A673 (cell line): ENCODE results near the gene RPL37. TPM values are rescaled to one million over a fixed set of nuclear protein-coding genes. Genes with fewer than 3 reads are reported as not detected.

Experiments
- BruUV-seq: library from RNA; stranded (reverse); fragments of 400-500 nt; replicated peaks from 2 replicates; lab custom pipeline; 2021; lab: Mats Ljungman, UMichigan
- CTCF ChIA-PET: fragments of 300-600 bp; sonication (Branson Sonifier 250); formaldehyde crosslinking; loops from one replicate; lab custom pipeline; 2022; ENCODE audit warnings: antibody characterized with exemption; lab: Charles Lee
- POLR2A ChIA-PET: fragments of 300-600 bp; sonication (Branson Sonifier 250); formaldehyde crosslinking; loops from one replicate; lab custom pipeline; 2022; ENCODE audit warnings: antibody characterized with exemption; ENCODE audit not compliant: low non-redundant PET; lab: Charles Lee
- DNase-seq: peaks from one replicate; pipeline ENCODE4 v3.0.0-alpha.2; 2015; ENCODE audit warnings: low spot score
- H3K27ac ChIP-seq: fragments of 200-600 bp; sonication (generic); 2 replicates; pipeline ENCODE4 v1.5.1; 2016; ENCODE audit warnings: mixed run types, low read depth, mild to moderate bottlenecking, mixed read lengths, antibody characterized with exemption, low read length; ENCODE audit not compliant: poor library complexity, severe bottlenecking
- H3K27me3 ChIP-seq: fragments of 200-600 bp; sonication (generic); replicated peaks from 2 replicates; pipeline ENCODE4 v1.6.1; 2017; ENCODE audit warnings: mixed run types, low read depth, mild to moderate bottlenecking, mixed read lengths, antibody characterized with exemption, low read length; ENCODE audit not compliant: insufficient read depth, poor library complexity
- H3K36me3 ChIP-seq: fragments of 200-600 bp; sonication (generic); 2 replicates; pipeline ENCODE4 v1.6.1; 2016; ENCODE audit warnings: mixed run types, mild to moderate bottlenecking, mixed read lengths, antibody characterized with exemption, low read length; ENCODE audit not compliant: insufficient read depth, poor library complexity, severe bottlenecking
- H3K4me1 ChIP-seq: fragments of 200-600 bp; sonication (generic); 2 replicates; pipeline ENCODE4 v1.6.1; 2017; ENCODE audit warnings: mixed run types, mild to moderate bottlenecking, mixed read lengths, antibody characterized with exemption, low read length; ENCODE audit not compliant: insufficient read depth, poor library complexity, severe bottlenecking
- H3K4me3 ChIP-seq: fragments of 200-600 bp; sonication (generic); 2 replicates; pipeline ENCODE4 v1.5.1; 2016; ENCODE audit warnings: low read depth, mixed run types, mild to moderate bottlenecking, mixed read lengths, low read length; ENCODE audit not compliant: poor library complexity, severe bottlenecking
- H3K9me3 ChIP-seq: fragments of 200-600 bp; sonication (generic); 2 replicates; pipeline ENCODE4 v1.6.1; 2016; ENCODE audit warnings: mixed run types, low read depth, mild to moderate bottlenecking, mixed read lengths, antibody characterized with exemption, low read length; ENCODE audit not compliant: poor library complexity, severe bottlenecking
- CTCF ChIP-seq: fragments of 300-800, 200-600 bp; sonication (generic); conservative IDR thresholded peaks from 2 replicates; pipeline ENCODE4 v1.5.1; 2017; ENCODE audit warnings: low read depth, mild to moderate bottlenecking, antibody characterized with exemption, low read length, moderate library complexity, mixed read lengths
- EZH2 ChIP-seq: fragments of 200-600 bp; sonication (generic); IDR thresholded peaks from 2 replicates; pipeline ENCODE4 v1.6.1; 2017; ENCODE audit warnings: borderline replicate concordance, low read depth, mild to moderate bottlenecking, mixed read lengths, antibody characterized with exemption, low read length; ENCODE audit not compliant: poor library complexity, severe bottlenecking
- intact Hi-C: fragments of 100-400 bp; cut with micrococcal nuclease; formaldehyde crosslinking; loops from one replicate; pipeline ENCODE4 v1.10.0; 2022; ENCODE audit not compliant: unreplicated experiment
- total RNA-seq: library from RNA; stranded (reverse); gene quantifications from 2 replicates; pipeline ENCODE4 v1.2.3, GENCODE V29; 2021

Gene RPL37
- total RNA-seq, 1 experiment from 2014 or later: 1,502 TPM

GRCh38 chr5:40780858-40781257 lies 54.2 kb downstream of the RPL37 start:
- intact Hi-C loops: no loop called here
- H3K27me3 ChIP-seq: no peaks in the 10 kb centered on the region
- H3K36me3 ChIP-seq: peaks cover 12% of the 10 kb centered on the region
- peak overlapping the region; percentile 41 for H3K27ac ChIP-seq
- H3K4me3 ChIP-seq: no peak overlapping the region
- POLR2A ChIA-PET: interaction anchor here (0.6 kb wide), 1 partner anchor 571 kb away, joined by 3 read pairs; no protein-coding TSS in a partner anchor
- peaks cover 26% of the 10 kb centered on the region for H3K4me1 ChIP-seq
- DNase-seq: no peak
- BruUV-seq: no TSS peak
- CTCF ChIA-PET: no interaction called here
- TF ChIP-seq CTCF (no peak), EZH2 (no peak)
- H3K9me3 ChIP-seq: no peaks in the 10 kb centered on the region

- CTCF ChIA-PET: no interaction called here
- Histone ChIP-seq H3K9me3 (no peaks in the 10 kb centered on the region), H3K4me3 (no peak overlapping the region), H3K36me3 (peaks cover 17% of the 10 kb centered on the region), H3K27ac (peak overlapping the region; percentile 41), H3K4me1 (peaks cover 26% of the 10 kb centered on the region), H3K27me3 (no peaks in the 10 kb centered on the region)
- intact Hi-C loops: no loop called here
- no peak for DNase-seq
- TF ChIP-seq EZH2 (no peak), CTCF (no peak)
- no TSS peak for BruUV-seq
- POLR2A ChIA-PET: interaction anchor here (0.6 kb wide), 1 partner anchor 570 kb away, joined by 3 read pairs; no protein-coding TSS in a partner anchor
Observed at GRCh38 chr5:40780199-40780598, 54.8 kb downstream of the RPL37 start.

GRCh38 chr5:40779561-40779960 lies 55.5 kb downstream of the RPL37 start:
- CTCF ChIA-PET: no interaction called here
- no peaks in the 10 kb centered on the region for H3K9me3 ChIP-seq
- intact Hi-C loops: no loop called here
- H3K4me1 ChIP-seq: peaks cover 22% of the 10 kb centered on the region
- no peaks in the 10 kb centered on the region for H3K27me3 ChIP-seq
- no peak for DNase-seq
- peaks cover 24% of the 10 kb centered on the region for H3K36me3 ChIP-seq
- TF ChIP-seq CTCF: no peak
- no peak for TF ChIP-seq EZH2
- no peak overlapping the region for H3K27ac ChIP-seq
- POLR2A ChIA-PET: no interaction called here
- H3K4me3 ChIP-seq: no peak overlapping the region
- no TSS peak for BruUV-seq
